H4 (cell line): ENCODE data around the gene ANKS1B. TPM values are rescaled to one million over a fixed set of nuclear protein-coding genes. Genes with fewer than 3 reads are reported as not detected.

ENCODE experiments used
- DNase-seq: peaks from one replicate; pipeline ENCODE4 v3.0.0-alpha.2; 2015; ENCODE audit warnings: low spot score
- total RNA-seq: library from RNA; depleted of rRNA; stranded (reverse); fragments of >200 nt; shearing (Covaris generic); gene quantifications from 2 replicates; pipeline ENCODE4 v1.2.3, GENCODE V29; 2014

Gene ANKS1B
- total RNA-seq, 1 experiment from 2014 or later: 1.8 TPM

DNA sequence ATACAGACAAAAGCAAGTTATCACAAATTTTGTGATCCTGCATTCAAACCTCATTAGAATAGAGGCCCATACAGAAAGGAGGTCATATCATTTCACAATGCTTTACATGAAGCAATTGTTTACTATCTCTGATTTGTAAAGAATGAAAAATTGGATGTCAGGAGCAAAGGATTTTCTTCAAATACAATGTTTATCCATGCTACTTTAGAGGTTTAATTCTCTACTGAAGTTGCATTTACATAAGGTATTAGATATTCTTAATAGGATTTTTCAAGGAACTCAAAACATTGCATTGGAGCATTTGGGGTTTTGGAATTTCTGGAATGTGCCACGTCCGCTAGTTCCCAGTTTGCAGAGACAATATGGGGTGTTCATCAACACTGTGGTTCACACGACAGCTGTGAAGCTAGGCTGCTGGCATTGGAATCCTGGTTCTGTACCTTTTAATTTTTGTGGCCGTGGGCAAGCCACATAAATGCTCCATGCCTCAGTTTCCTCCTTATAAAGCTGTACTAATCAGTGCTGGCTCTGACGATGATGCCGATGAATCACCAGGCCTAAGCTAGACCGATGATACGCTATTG, 1164.8 kb downstream of the ANKS1B start:
- DNase-seq: no peak

GRCh38 chr12:98819071-98819470, 1165.7 kb downstream of the ANKS1B start:
- DNase-seq: no peak

- DNase-seq: no peak
Measured at GRCh38 chr12:98818239-98818638, 1166.5 kb downstream of the ANKS1B start.

GRCh38 chr12:98817742-98818141, 1167.0 kb downstream of the ANKS1B start:
- no peak for DNase-seq

- no peak for DNase-seq
Measured at GRCh38 chr12:98816720-98817119, 1168.0 kb downstream of the ANKS1B start.

DNA sequence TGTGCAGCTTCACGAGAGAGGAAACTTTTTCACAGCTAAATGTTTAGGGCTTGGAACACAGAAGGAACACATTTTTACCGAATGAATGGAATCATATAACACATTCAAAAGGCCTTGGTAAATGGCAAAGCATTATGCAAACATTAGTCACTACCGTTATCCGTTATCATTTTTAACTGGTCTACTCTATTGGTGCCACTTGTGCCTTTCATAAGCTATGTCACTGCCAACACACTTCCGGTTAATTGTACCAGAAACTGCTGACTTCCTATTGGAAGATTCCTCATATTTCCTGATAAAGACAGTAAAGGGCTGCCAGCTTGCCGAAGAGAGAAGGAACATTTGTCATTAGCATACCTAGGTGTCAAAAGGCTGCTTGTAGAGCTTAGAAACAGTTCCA, 1170.5 kb downstream of the ANKS1B start:
- DNase-seq: no peak

DNA sequence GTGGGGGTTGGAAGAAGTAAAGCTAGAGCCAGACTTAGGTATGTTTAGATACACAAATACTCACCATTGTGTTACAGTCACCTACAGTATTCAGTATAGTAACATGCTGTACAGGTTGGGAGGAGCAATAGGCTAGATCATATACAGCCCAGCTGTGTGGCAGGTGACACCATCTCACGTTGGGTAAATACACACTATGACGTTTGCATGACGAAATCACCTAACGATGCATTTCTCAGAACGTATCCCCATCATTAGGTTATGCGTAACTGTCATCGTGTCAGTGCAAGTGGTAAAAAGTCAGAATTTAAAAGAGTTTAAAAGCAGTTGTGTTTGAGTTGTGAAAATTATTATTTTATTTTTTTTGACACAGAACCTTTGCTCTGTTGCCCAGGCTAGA, 1172.5 kb downstream of the ANKS1B start:
- no peak for DNase-seq

- DNase-seq: no peak
Measured at GRCh38 chr12:98808243-98808875, 1176.4 kb downstream of the ANKS1B start.

DNA sequence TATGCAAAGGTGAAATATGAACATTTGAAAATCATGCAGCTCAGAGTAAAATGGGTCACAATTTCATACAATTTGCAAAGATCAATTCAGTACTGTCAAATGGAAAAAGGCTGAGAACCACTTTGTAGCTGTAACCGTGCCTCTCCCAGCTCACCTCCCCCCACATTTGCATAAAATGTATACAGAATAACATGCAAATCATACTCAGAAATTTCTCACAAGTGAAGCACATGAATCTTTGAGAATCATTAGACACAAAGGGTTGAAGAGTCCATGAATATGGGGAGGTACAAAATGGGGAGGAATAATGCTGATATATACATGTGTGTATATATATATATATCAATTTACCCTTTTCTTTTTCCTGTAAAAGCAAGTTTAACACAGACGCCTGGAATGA, 1177.5 kb downstream of the ANKS1B start:
- DNase-seq: no peak

- DNase-seq: no peak
Measured at GRCh38 chr12:98803468-98804209, 1181.1 kb downstream of the ANKS1B start.

- DNase-seq: no peak
Measured at GRCh38 chr12:98799822-98800221, 1184.9 kb downstream of the ANKS1B start.

DNA sequence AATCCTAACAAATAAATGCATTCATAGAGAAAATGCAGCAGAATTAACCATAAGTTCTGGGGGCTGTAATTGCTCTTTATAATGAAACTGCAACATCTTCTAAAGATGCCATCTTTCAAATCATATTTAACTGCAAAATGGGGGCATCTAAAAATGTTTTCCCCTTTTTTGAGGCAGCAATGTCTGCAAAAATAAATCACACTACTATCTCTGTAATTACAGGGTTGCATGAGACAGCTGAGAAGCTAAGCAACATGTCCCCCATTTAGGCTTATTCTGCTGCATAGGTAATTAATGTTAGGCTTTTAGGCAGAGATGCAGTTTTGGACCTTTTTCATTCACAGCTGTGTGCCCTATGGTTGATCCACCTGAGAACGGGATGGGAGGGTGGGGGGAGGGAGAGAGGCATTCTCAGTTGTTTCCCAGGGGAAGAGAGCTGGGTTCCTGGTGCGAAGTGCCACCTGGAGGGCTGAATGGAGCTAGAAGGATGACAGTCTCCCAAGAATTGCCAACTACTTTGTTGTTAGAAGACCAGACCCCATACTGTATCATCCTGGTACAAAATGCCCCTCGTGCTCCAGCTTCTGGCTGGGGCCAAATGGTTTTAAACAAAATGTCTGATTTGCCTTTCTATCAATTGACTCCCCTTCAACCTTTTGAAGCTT, 1185.5 kb downstream of the ANKS1B start:
- no peak for DNase-seq

DNA sequence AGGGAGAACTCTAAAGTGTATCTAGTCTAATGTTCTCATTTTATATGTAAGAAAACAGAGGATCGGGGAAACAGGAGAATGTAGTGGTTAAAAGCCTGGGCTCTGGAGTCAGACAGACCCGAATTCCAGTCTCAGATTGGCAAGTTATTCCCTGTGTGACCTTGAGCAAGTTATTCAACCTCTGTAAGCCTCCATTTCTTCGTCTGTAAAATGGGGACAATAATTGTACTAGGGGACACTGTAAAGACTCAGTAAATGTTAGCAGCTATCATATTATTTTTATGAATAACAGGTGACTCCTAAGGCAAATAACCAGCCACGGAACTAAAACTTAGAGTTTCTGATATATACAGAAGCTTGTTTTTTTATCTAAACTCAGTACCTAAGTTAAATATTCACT, 1187.5 kb downstream of the ANKS1B start:
- DNase-seq: no peak

- DNase-seq: no peak
Measured at GRCh38 chr12:98796745-98797144, 1188.0 kb downstream of the ANKS1B start.

DNA sequence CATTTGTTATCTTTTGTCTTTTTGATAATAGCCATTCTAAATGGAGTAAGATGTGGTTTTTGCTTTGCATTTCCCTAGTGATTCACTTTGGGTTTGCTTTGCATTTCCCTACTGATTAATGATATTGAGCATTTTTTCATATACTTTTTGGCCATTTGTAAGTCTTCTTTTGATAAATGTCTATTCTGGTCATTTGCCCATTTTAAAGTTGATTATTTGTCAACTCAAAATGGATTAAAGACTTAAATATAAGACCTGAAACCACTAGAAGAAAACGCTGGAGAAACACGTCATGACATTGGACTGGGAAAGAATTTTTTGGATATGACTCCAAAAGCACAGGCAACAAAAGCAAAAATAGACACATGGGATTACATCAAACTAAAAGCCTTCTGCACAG, 1191.6 kb downstream of the ANKS1B start:
- no peak for DNase-seq

DNA sequence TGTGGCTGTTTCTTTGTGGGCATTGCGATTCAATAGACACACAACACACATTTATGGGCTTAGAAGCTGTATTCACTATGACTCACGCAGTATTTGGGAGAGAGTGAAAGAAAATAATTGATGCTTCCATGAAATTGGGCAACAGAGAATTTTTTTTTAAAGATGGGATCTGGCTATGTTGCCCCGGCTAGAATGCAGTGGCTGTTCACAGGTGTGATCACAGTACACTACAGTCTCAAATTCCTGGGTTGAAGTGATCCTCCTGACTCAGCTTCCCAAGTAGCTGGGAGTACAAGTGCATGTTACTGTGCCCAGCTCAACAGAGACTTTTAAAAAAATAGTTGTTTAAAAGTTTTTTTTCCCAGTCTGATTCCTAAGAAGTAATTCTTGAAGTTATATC, 1193.3 kb downstream of the ANKS1B start:
- no peak for DNase-seq

GRCh38 chr12:98788396-98788795, 1196.3 kb downstream of the ANKS1B start:
- DNase-seq: no peak

- no peak for DNase-seq
Measured at GRCh38 chr12:98786653-98787052, 1198.1 kb downstream of the ANKS1B start.

DNA sequence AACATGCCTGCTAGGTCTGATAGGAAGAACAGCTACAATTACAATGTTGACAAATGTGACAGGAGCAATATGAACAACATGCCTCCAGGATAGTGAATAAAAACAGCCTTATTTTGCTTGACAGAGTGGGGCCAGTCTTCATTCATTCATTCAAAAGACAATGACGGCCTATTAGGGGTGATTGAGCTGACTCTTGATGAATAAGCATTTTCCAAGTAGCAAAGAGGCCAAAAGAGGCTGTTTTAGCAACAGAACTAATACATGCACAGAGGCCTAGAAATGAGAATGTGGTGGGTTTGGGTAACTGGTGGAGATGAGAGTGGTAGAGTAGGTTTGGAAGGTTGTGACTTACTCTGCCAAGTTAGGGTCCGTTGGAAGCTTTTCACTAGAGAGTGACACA, 1201.3 kb downstream of the ANKS1B start:
- no peak for DNase-seq

GRCh38 chr12:98780261-98780660, 1204.5 kb downstream of the ANKS1B start:
- DNase-seq: no peak

- DNase-seq: no peak
Measured at GRCh38 chr12:98772818-98773217, 1211.9 kb downstream of the ANKS1B start.
